ENCODE results near the gene XXYLT1. TPM values are rescaled to one million over a fixed set of nuclear protein-coding genes. Genes with fewer than 3 reads are reported as not detected.

The XXYLT1 gene
- polyA plus RNA-seq, 1 donor (not counting 4 experiments of a cell fraction or from before 2014, with no cell fraction given), result 11.1 TPM

DNA sequence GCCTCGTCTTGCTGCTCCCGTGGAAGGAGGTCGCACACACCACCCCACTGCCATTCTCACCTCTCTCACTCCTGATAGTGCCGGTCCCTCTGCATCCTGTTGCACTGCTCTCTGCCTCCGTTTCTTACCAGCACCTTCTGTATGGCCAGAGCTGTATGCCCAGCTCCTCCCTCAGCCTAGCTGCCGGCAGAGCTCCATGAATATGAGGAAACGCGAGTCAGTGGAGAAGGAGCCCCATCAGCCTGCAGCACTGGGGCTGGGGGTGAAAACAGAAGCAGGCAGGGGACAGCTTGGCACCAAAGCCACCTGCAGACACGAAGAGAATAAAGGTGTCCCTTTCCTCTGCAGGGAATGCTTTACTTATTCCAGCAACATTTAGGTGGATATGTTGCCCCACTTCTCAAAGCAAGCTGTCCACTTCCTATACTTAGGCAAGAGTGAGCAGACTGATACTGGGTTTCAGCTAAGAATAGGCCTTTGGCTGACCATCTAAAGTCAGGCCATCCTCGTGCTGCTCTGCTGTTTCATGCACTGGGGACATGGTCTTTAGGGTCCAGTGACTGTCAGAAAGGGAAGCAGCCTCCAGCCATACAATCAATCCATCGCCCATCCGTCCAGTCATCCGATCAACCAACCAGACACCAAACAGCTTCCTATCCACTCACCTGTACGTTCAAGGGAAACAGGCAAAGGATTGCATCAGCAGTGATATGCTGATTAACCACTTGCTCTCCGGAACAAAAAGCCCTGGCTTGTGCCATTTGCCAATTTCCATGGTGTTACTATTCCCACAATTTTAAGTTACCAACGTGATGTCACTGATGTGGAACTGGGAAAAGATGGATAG, 222.7 kb downstream of the XXYLT1 start:
- DNase-seq (ENCODE audit: low read depth, low spot score), result no peak
- Histone ChIP-seq H4K20me1 (ENCODE audit: control insufficient read depth, extremely low read depth, insufficient read depth, low read length) (no peaks in the 10 kb centered on the region), H3K27me3 (ENCODE audit: control insufficient read depth, extremely low read depth, insufficient read depth, low read length) (no peaks in the 10 kb centered on the region), H3K4me1 (ENCODE audit: control insufficient read depth, extremely low read depth, insufficient read depth, low read length) (peaks cover under 1% of the 10 kb centered on the region), H3K27ac (ENCODE audit: control insufficient read depth, insufficient read depth, low read length) (no peak overlapping the region), H3K4me3 (ENCODE audit: control insufficient read depth in 2 of 3, extremely low read depth in 1 of 3, insufficient read depth in 2 of 3, low read depth in 1 of 3, low read length in 3 of 3) (no peak overlapping the region), H2AFZ (ENCODE audit: control insufficient read depth, low read length) (no peak overlapping the region), H3K79me2 (ENCODE audit: control insufficient read depth, insufficient read depth, low read length) (no peaks in the 10 kb centered on the region), H3K9me1 (ENCODE audit: control insufficient read depth, extremely low read depth, insufficient read depth, low read length) (no peaks in the 10 kb centered on the region), H3K4me2 (ENCODE audit: control insufficient read depth, extremely low read depth, insufficient read depth, low read depth, low read length) (no peak overlapping the region), H3K36me3 (ENCODE audit: control insufficient read depth in 2 of 2, extremely low read depth in 1 of 2, insufficient read depth in 2 of 2, low read length in 2 of 2) (no peaks in the 10 kb centered on the region), H3K9ac (ENCODE audit: control insufficient read depth, extremely low read depth, insufficient read depth, low read length) (no peak overlapping the region), H3K9me3 (ENCODE audit: control insufficient read depth, low read depth, low read length) (no peaks in the 10 kb centered on the region)
- dilution Hi-C loops (cut with MboI; ENCODE audit: extremely low pct_ligation_motif_present, low sequenced_read_pairs), result no loop called here
- FAIRE-seq, result no peak
- TF ChIP-seq, protein P1, sequence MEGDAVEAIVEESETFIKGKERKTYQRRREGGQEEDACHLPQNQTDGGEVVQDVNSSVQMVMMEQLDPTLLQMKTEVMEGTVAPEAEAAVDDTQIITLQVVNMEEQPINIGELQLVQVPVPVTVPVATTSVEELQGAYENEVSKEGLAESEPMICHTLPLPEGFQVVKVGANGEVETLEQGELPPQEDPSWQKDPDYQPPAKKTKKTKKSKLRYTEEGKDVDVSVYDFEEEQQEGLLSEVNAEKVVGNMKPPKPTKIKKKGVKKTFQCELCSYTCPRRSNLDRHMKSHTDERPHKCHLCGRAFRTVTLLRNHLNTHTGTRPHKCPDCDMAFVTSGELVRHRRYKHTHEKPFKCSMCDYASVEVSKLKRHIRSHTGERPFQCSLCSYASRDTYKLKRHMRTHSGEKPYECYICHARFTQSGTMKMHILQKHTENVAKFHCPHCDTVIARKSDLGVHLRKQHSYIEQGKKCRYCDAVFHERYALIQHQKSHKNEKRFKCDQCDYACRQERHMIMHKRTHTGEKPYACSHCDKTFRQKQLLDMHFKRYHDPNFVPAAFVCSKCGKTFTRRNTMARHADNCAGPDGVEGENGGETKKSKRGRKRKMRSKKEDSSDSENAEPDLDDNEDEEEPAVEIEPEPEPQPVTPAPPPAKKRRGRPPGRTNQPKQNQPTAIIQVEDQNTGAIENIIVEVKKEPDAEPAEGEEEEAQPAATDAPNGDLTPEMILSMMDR (optimal IDR thresholded peaks at IDR 0.05 in 1 of 3, IDR thresholded peaks at IDR 0.05 in 1 of 3, conservative IDR thresholded peaks at IDR 0.05 in 1 of 3; ENCODE audit: extremely low read depth in 1 of 3, insufficient read depth in 2 of 3, low read length in 3 of 3), result no peak
- no peak for TF ChIP-seq EZH2 (IDR thresholded peaks at IDR 0.05; ENCODE audit: low read length)

DNA sequence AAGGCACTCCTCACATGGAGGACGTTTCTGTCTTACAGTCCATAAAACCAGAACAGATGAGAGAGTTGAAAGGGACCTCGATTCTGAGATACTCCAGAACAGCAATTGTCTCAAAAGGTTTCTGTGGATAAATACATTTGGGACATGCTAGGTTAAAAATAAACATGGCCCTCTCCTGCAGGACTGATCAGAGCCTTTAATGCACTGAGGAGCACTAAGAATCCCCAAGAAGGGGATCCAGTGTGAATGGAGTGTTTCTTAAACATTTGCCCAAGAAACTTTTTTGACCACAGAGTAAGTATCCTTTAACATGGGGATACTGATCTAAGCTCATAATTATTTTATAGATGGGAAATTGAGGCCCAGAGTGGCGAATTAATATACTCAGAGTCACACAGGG, 223.4 kb downstream of the XXYLT1 start:
- no peak for FAIRE-seq

More for the DNA sequence above, 223.4 kb downstream of the XXYLT1 start:
- H3K27me3 ChIP-seq (ENCODE audit: control insufficient read depth, extremely low read depth, insufficient read depth, low read length), result no peaks in the 10 kb centered on the region
- TF ChIP-seq, protein P1 (optimal IDR thresholded peaks at IDR 0.05 in 1 of 3, IDR thresholded peaks at IDR 0.05 in 1 of 3, conservative IDR thresholded peaks at IDR 0.05 in 1 of 3; ENCODE audit: extremely low read depth in 1 of 3, insufficient read depth in 2 of 3, low read length in 3 of 3), result no peak
- no peak for TF ChIP-seq EZH2 (IDR thresholded peaks at IDR 0.05; ENCODE audit: low read length)
- no peaks in the 10 kb centered on the region for H3K36me3 ChIP-seq (ENCODE audit: control insufficient read depth in 2 of 2, extremely low read depth in 1 of 2, insufficient read depth in 2 of 2, low read length in 2 of 2)
- H2AFZ ChIP-seq (ENCODE audit: control insufficient read depth, low read length), result no peak overlapping the region
- no peak overlapping the region for H3K27ac ChIP-seq (ENCODE audit: control insufficient read depth, insufficient read depth, low read length)
- dilution Hi-C loops (cut with MboI; ENCODE audit: extremely low pct_ligation_motif_present, low sequenced_read_pairs), result no loop called here
- H3K4me3 ChIP-seq (ENCODE audit: control insufficient read depth in 2 of 3, extremely low read depth in 1 of 3, insufficient read depth in 2 of 3, low read depth in 1 of 3, low read length in 3 of 3), result no peak overlapping the region
- no peaks in the 10 kb centered on the region for H3K9me1 ChIP-seq (ENCODE audit: control insufficient read depth, extremely low read depth, insufficient read depth, low read length)
- no peaks in the 10 kb centered on the region for H4K20me1 ChIP-seq (ENCODE audit: control insufficient read depth, extremely low read depth, insufficient read depth, low read length)
- H3K4me2 ChIP-seq (ENCODE audit: control insufficient read depth, extremely low read depth, insufficient read depth, low read depth, low read length), result no peak overlapping the region
- peaks cover 8% of the 10 kb centered on the region for H3K4me1 ChIP-seq (ENCODE audit: control insufficient read depth, extremely low read depth, insufficient read depth, low read length)
- H3K79me2 ChIP-seq (ENCODE audit: control insufficient read depth, insufficient read depth, low read length), result no peaks in the 10 kb centered on the region
- H3K9ac ChIP-seq (ENCODE audit: control insufficient read depth, extremely low read depth, insufficient read depth, low read length), result no peak overlapping the region
- no peak for DNase-seq (ENCODE audit: low read depth, low spot score)
- no peaks in the 10 kb centered on the region for H3K9me3 ChIP-seq (ENCODE audit: control insufficient read depth, low read depth, low read length)
